ENCODE results near the gene TTLL3. TPM values are rescaled to one million over a fixed set of nuclear protein-coding genes. Genes with fewer than 3 reads are reported as not detected.

The TTLL3 gene
- total and polyA plus RNA-seq, 2 of the 13 experiments (the other 11 are each of a cell fraction or from before 2014, with no cell fraction given): 9.5 to 51.2 TPM

- TF ChIP-seq ZNF326 (CRISPR knock-in tag; IDR thresholded peaks at IDR 0.05; ENCODE audit: borderline replicate concordance) (no peak), SMYD3 (CRISPR knock-in tag; IDR thresholded peaks at IDR 0.05) (no peak), HNRNPUL1 (IDR thresholded peaks at IDR 0.05; ENCODE audit: low read depth, low read length) (no peak), MYNN (CRISPR knock-in tag; IDR thresholded peaks at IDR 0.05; ENCODE audit: low read depth) (no peak), HNF1B (CRISPR knock-in tag; IDR thresholded peaks at IDR 0.05) (peak; percentile 65; the same call in 1 of the 2 replicates), RELA (CRISPR knock-in tag; IDR thresholded peaks at IDR 0.05) (no peak; the same call in 1 of the 2 replicates), ZNF616 (CRISPR knock-in tag; IDR thresholded peaks at IDR 0.05; ENCODE audit: low read depth) (no peak), FOXP4 (CRISPR knock-in tag; IDR thresholded peaks at IDR 0.05) (no peak), ASH2L (IDR thresholded peaks at IDR 0.05; ENCODE audit: insufficient read length, low read depth, low read length) (peak; percentile 23), NFIB (CRISPR knock-in tag; IDR thresholded peaks at IDR 0.05; ENCODE audit: borderline replicate concordance) (no peak), MXD4 (CRISPR knock-in tag; IDR thresholded peaks at IDR 0.05) (no peak), ZNF329 (CRISPR knock-in tag; IDR thresholded peaks at IDR 0.05; ENCODE audit: low read depth) (no peak), GABPA (IDR thresholded peaks at IDR 0.05; ENCODE audit: low read depth, low read length) (no peak), GABPA (CRISPR knock-in tag; IDR thresholded peaks at IDR 0.05; ENCODE audit: low read depth) (no peak), ELF1 (CRISPR knock-in tag; IDR thresholded peaks at IDR 0.05) (no peak), ZEB1 (IDR thresholded peaks at IDR 0.05; ENCODE audit: insufficient replicate concordance, low read depth) (peak; percentile 70), KAT7 (CRISPR knock-in tag; IDR thresholded peaks at IDR 0.05; ENCODE audit: borderline replicate concordance) (no peak), ZFP1 (CRISPR knock-in tag; IDR thresholded peaks at IDR 0.05) (no peak), ZNF354B (CRISPR knock-in tag; IDR thresholded peaks at IDR 0.05) (no peak), ZNF749 (CRISPR knock-in tag; IDR thresholded peaks at IDR 0.05; ENCODE audit: borderline replicate concordance) (peak; percentile 53; the same call in 1 of the 2 replicates), NAIF1 (CRISPR knock-in tag; IDR thresholded peaks at IDR 0.05; ENCODE audit: borderline replicate concordance) (no peak), ZNF160 (CRISPR knock-in tag; IDR thresholded peaks at IDR 0.05) (no peak), ZNF224 (CRISPR knock-in tag; IDR thresholded peaks at IDR 0.05) (no peak), ZNF775 (CRISPR knock-in tag; IDR thresholded peaks at IDR 0.05; ENCODE audit: borderline replicate concordance) (no peak), ZNF768 (CRISPR knock-in tag; IDR thresholded peaks at IDR 0.05) (0 out of 2 replicates have a peak, but pooled peaks have one; percentile 39), ZNF225 (CRISPR knock-in tag; IDR thresholded peaks at IDR 0.05) (no peak)
- TF ChIP-seq, protein P1, sequence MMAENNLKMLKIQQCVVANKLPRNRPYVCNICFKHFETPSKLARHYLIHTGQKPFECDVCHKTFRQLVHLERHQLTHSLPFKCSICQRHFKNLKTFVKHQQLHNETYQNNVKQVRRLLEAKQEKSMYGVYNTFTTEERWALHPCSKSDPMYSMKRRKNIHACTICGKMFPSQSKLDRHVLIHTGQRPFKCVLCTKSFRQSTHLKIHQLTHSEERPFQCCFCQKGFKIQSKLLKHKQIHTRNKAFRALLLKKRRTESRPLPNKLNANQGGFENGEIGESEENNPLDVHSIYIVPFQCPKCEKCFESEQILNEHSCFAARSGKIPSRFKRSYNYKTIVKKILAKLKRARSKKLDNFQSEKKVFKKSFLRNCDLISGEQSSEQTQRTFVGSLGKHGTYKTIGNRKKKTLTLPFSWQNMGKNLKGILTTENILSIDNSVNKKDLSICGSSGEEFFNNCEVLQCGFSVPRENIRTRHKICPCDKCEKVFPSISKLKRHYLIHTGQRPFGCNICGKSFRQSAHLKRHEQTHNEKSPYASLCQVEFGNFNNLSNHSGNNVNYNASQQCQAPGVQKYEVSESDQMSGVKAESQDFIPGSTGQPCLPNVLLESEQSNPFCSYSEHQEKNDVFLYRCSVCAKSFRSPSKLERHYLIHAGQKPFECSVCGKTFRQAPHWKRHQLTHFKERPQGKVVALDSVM (CRISPR knock-in tag; IDR thresholded peaks at IDR 0.05): peak; percentile 84; the same call in 1 of the 2 replicates
Measured at GRCh38 chr3:9862391-9863057, 52.5 kb downstream of the TTLL3 start (continued).

Measured in HepG2 (cell line).